ENCODE measurements around the gene PLCH1.

The PLCH1 gene

DNA sequence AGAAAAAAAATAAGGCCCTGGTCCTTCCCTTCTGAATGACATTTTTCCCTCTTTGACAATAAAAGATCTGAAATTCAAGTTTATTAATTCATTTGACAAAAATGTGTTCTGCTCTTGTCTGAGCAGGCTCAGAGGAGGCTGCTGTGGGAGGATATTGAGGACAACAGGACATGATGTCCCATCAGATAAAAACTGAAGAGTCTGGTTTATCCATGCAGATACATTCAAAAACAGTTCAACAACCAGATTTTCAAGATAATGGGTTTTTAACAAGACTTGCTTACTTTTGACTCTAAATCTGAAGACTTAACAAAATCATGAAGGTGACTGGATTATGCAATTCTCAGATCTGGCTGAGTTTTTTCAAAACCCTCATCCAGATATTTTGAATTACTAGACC is 414.5 kb downstream of the PLCH1 start:
- DNase-seq: no peak

- DNase-seq: no peak
Measured at GRCh38 chr3:155329513-155330048, 415.3 kb downstream of the PLCH1 start.

DNA sequence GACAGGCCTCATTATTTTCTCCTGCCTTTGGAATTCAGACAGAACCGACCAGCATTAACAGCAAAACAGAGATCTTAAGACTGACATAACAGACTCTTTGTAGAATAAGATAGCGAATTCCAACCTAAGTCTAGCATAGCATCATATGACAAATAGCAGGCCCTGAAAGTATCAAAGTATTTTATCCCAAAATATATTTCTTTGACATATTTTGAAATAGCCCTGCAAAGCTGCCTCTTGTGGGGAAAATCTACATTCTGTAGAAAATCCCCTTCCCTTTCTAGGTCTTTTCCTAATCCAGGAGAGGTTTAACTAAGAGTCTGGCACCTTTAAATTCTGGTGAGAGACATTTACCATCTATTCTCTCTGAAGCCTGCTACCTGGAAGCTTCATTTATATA is 417.0 kb downstream of the PLCH1 start:
- no peak for DNase-seq

- no peak for DNase-seq
Measured at GRCh38 chr3:155327430-155327829, 417.4 kb downstream of the PLCH1 start.

- DNase-seq: no peak
Measured at GRCh38 chr3:155326901-155327300, 418.0 kb downstream of the PLCH1 start.

GRCh38 chr3:155326244-155326643 is 418.6 kb downstream of the PLCH1 start:
- no peak for DNase-seq
